Loucy (cell line): ENCODE measurements around the gene IL6.
"Not testable (repeated sequence)": the region's sequence is repeated elsewhere in the genome, so short reads cannot be mapped to it uniquely, and the experiment has no call there.

Source experiments
- H2AFZ ChIP-seq: fragments of 200-600 bp; sonication (generic); 2 replicates; pipeline ENCODE4 v1.6.0; 2016; ENCODE audit warnings: antibody characterized with exemption, mild to moderate bottlenecking, low read length, moderate library complexity
- H3F3A ChIP-seq: fragments of 200-600 bp; 2 replicates; pipeline ENCODE4 v1.6.0; 2016; ENCODE audit warnings: antibody characterized with exemption, low read depth, mild to moderate bottlenecking
- H3K27me3 ChIP-seq: fragments of 200-600 bp; sonication (generic); 2 replicates; pipeline ENCODE4 v1.6.1; 2014; ENCODE audit warnings: low read length, mild to moderate bottlenecking; ENCODE audit not compliant: insufficient read depth, poor library complexity, severe bottlenecking
- H3K36me3 ChIP-seq: fragments of 200-600 bp; sonication (generic); 2 replicates; pipeline ENCODE4 v1.6.1; 2016; ENCODE audit warnings: low read length; ENCODE audit not compliant: insufficient read depth
- H3K4me1 ChIP-seq: fragments of 200-600 bp; sonication (generic); 2 replicates; pipeline ENCODE4 v1.5.1; 2014; ENCODE audit warnings: low read length, mild to moderate bottlenecking; ENCODE audit not compliant: insufficient read depth, poor library complexity, severe bottlenecking
- H3K4me2 ChIP-seq: fragments of 200-600 bp; sonication (generic); 2 replicates; pipeline ENCODE4 v1.6.0; 2014; ENCODE audit warnings: antibody characterized with exemption, low read length, low read depth, mild to moderate bottlenecking; ENCODE audit not compliant: poor library complexity, severe bottlenecking
- H3K4me3 ChIP-seq: fragments of 200-600 bp; sonication (generic); 2 replicates; pipeline ENCODE4 v1.5.1; 2014; ENCODE audit warnings: low read length, mild to moderate bottlenecking, mixed read lengths; ENCODE audit not compliant: poor library complexity, severe bottlenecking
- H3K79me2 ChIP-seq: fragments of 200-600 bp; sonication (generic); 2 replicates; pipeline ENCODE4 v1.6.1; 2014; ENCODE audit warnings: low read length; ENCODE audit not compliant: insufficient read depth
- H3K9ac ChIP-seq: fragments of 200-600 bp; sonication (generic); 2 replicates; pipeline ENCODE4 v1.6.0; 2014; ENCODE audit warnings: mild to moderate bottlenecking, low read depth, low read length, moderate library complexity; ENCODE audit not compliant: poor library complexity, severe bottlenecking
- H3K9me2 ChIP-seq: fragments of 200-600 bp; sonication (generic); replicated peaks from 2 replicates; pipeline ENCODE4 v1.6.1; 2016; ENCODE audit warnings: low read depth, low read length, mixed read lengths
- H3K9me3 ChIP-seq: fragments of 200-600 bp; sonication (generic); 2 replicates; pipeline ENCODE4 v1.6.1; 2014; ENCODE audit warnings: mild to moderate bottlenecking, antibody characterized with exemption, low read length, low read depth; ENCODE audit not compliant: insufficient read depth
- H4K20me1 ChIP-seq: fragments of 200-600 bp; sonication (generic); 2 replicates; pipeline ENCODE4 v1.6.0; 2014; ENCODE audit warnings: antibody characterized with exemption, low read length, mild to moderate bottlenecking; ENCODE audit not compliant: insufficient read depth, poor library complexity, severe bottlenecking
- EZH2phosphoT487 ChIP-seq: fragments of 200-600 bp; IDR thresholded peaks from 2 replicates; pipeline ENCODE4 v1.6.1; 2018; ENCODE audit warnings: antibody characterized with exemption, mild to moderate bottlenecking, moderate library complexity, borderline replicate concordance
- TF ChIP-seq, protein P1 (sequence below): fragments of 200-600 bp; sonication (generic); conservative IDR thresholded peaks from 2 replicates; pipeline ENCODE4 v1.5.1; 2014; ENCODE audit warnings: mild to moderate bottlenecking, antibody characterized with exemption, low read length

IL6 gene

DNA sequence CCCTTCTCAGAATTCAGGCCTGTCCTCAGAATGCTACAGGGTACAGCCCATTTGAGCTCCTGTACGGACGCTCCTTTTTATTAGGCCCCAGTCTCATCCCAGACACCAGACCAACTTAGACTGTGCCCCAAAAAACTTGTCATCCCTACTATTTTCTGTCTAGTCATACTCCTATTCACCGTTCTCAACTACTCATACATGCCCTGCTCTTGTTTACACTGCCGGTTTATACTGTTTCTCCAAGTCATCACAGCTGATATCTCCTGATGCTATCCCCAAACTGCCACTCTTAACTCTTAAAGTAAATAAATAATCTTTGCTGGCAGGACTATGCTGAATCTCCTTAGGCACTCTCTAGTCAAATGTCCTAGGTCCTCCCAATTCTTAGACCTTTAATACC, 18.8 kb upstream of the IL6 start:
- H3K9me3 ChIP-seq, H3K9ac ChIP-seq, H4K20me1 ChIP-seq, H3F3A ChIP-seq, H3K27me3 ChIP-seq, H3K4me1 ChIP-seq, H2AFZ ChIP-seq, H3K4me3 ChIP-seq, H3K4me2 ChIP-seq, H3K79me2 ChIP-seq, H3K36me3 ChIP-seq, H3K9me2 ChIP-seq: not testable (repeated sequence)

DNA sequence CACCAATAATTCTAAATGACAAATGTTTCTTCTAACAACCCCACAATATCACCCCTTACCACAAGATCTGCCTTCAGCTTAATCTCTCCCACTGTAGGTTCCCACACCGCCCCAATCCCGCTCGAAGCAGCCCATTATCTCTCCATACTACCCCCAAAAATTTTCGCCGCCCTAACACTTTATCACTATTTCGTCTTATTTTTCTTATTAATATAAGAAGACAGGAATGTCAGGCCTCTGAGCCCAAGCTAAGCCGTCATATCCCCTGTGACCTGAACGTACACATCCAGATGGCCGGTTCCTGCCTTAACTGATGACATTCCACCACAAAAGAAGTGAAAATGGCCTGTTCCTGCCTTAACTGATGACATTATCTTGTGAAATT, 18.3 kb upstream of the IL6 start:
- not testable (repeated sequence) for H3K4me2 ChIP-seq, H3K79me2 ChIP-seq, H4K20me1 ChIP-seq, H3K4me3 ChIP-seq, H3K27me3 ChIP-seq, H3K9me3 ChIP-seq, H3K36me3 ChIP-seq, H3K9me2 ChIP-seq, H3K9ac ChIP-seq, H3F3A ChIP-seq, H2AFZ ChIP-seq, H3K4me1 ChIP-seq

DNA sequence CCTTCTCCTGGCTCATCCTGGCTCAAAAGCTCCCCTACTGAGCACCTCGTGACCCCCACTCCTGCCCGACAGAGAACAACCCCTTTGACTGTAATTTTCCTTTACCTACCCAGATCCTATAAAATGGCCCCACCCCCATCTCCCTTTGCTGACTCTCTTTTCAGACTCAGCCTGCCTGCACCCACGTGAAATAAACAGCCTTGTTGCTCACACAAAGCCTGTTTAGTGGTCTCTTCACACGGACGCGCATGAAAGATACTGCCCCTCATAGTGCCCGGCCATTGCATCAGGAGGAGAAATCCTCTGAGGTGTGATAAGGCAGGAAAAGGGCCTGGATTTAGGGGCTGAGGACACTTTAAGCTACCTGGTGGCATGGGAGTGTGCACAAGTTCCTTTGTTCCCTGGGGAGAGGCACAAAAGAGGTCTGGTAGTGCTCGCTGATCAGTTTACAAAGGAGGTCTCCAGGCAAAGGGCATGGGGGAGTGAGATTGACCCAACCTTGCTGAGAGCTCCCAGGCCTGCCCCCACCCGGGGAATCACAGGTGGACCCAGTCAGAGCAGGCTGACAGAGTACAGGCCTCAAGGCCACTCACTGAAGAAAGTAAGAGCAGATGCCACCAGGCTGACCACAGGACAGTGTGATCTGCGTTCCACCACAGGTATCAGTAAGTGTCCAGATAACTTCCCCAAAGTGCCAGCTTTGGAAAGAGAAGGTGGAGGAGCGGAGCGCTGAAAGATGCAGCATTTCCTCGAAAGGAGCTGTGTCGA, 17.8 kb upstream of the IL6 start:
- not testable (repeated sequence) for H3K4me2 ChIP-seq, H2AFZ ChIP-seq, H3K9me3 ChIP-seq, H3F3A ChIP-seq, H3K9me2 ChIP-seq, H3K9ac ChIP-seq, H4K20me1 ChIP-seq, H3K27me3 ChIP-seq, H3K4me1 ChIP-seq, H3K36me3 ChIP-seq, H3K79me2 ChIP-seq, H3K4me3 ChIP-seq

DNA sequence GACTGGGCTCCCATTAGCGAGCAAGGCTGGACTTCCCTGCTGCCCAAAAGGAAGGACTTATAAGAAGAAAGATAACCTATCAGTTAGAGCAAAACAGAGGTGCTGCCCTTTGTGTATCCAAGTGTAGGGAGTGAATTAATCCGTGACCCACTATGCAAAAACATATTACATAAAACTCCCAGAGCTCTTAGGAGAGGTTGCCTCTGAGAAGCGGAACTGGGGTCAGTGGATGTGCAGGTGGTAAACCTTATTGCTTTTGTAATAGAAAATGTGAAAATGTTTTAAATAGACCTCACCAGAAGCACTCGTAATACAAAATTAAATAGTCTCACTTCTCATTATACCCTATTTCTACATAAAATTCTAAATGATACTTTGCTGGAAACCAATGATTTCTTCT, 17.1 kb upstream of the IL6 start:
- Histone ChIP-seq H3K4me2 (no peak overlapping the region), H3F3A (no peaks in the 10 kb centered on the region), H3K9me2 (no peaks in the 10 kb centered on the region), H3K4me1 (no peaks in the 10 kb centered on the region), H3K9ac (no peak overlapping the region), H3K79me2 (no peaks in the 10 kb centered on the region), H3K4me3 (no peak overlapping the region), H3K36me3 (no peaks in the 10 kb centered on the region), H2AFZ (no peak overlapping the region), H3K27me3 (no peaks in the 10 kb centered on the region), H3K9me3 (no peaks in the 10 kb centered on the region), H4K20me1 (no peaks in the 10 kb centered on the region)
- TF ChIP-seq, protein P1, sequence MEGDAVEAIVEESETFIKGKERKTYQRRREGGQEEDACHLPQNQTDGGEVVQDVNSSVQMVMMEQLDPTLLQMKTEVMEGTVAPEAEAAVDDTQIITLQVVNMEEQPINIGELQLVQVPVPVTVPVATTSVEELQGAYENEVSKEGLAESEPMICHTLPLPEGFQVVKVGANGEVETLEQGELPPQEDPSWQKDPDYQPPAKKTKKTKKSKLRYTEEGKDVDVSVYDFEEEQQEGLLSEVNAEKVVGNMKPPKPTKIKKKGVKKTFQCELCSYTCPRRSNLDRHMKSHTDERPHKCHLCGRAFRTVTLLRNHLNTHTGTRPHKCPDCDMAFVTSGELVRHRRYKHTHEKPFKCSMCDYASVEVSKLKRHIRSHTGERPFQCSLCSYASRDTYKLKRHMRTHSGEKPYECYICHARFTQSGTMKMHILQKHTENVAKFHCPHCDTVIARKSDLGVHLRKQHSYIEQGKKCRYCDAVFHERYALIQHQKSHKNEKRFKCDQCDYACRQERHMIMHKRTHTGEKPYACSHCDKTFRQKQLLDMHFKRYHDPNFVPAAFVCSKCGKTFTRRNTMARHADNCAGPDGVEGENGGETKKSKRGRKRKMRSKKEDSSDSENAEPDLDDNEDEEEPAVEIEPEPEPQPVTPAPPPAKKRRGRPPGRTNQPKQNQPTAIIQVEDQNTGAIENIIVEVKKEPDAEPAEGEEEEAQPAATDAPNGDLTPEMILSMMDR = no peak
- TF ChIP-seq EZH2phosphoT487 = no peak
